Naive thymus-derived CD4-positive, alpha-beta T cell (primary cell): ENCODE results near the gene AUP1. TPM values are rescaled to one million over a fixed set of nuclear protein-coding genes. Genes with fewer than 3 reads are reported as not detected.

Experiments used
- ATAC-seq: fragments of 150-1000 bp; cut with Tn5 transposase; 2 replicates; pipeline ENCODE4 v1.10.0; 2021; ENCODE audit warnings: mild to moderate bottlenecking, moderate library complexity
- CTCF ChIA-PET: fragments of 350-600 bp; sonication (Branson Sonifier 250); formaldehyde crosslinking; loops from one replicate; lab custom pipeline; 2021; ENCODE audit warnings: antibody characterized with exemption; lab: Charles Lee
- POLR2A ChIA-PET: fragments of 350-600 bp; sonication (Branson Sonifier 250); formaldehyde crosslinking; loops from one replicate; lab custom pipeline; 2021; ENCODE audit warnings: antibody characterized with exemption, inconsistent platforms; lab: Charles Lee
- DNase-seq, 9 donors: peaks; one replicate each; pipeline versions ENCODE4 v3.0.0 to v3.0.0-alpha.2; 2020 to 2022; ENCODE audit warnings: mixed read lengths in 1 of 9
- H3K27ac ChIP-seq: one replicate; pipeline ENCODE4 v1.7.0; 2013; ENCODE audit warnings: mild to moderate bottlenecking, low read depth, low read length, moderate library complexity
- H3K27me3 ChIP-seq, 2 donors: one replicate each; pipeline ENCODE4 v1.7.0; 2013; ENCODE audit warnings: low read length in 2 of 2, mild to moderate bottlenecking in 2 of 2, moderate library complexity in 2 of 2; ENCODE audit not compliant: control insufficient read depth in 2 of 2, insufficient read depth in 2 of 2
- H3K36me3 ChIP-seq, 3 experiments: 1 replicate in 2 of 3; 2 replicates in 1 of 3; pipeline ENCODE4 v1.7.0; 2013; ENCODE audit warnings: low read length in 3 of 3, mild to moderate bottlenecking in 3 of 3, moderate library complexity in 1 of 3; ENCODE audit not compliant: insufficient read depth in 3 of 3, control insufficient read depth in 2 of 3
- H3K4me1 ChIP-seq, 2 donors: one replicate each; pipeline ENCODE4 v1.7.0; 2013; ENCODE audit warnings: low read length in 2 of 2, mild to moderate bottlenecking in 2 of 2, moderate library complexity in 1 of 2; ENCODE audit not compliant: control insufficient read depth in 2 of 2, insufficient read depth in 2 of 2
- H3K4me3 ChIP-seq: 2 replicates; pipeline ENCODE4 v1.7.0; 2013; ENCODE audit warnings: mild to moderate bottlenecking, low read length
- H3K9me3 ChIP-seq, 3 experiments: 1 replicate in 2 of 3; 2 replicates in 1 of 3; pipeline ENCODE4 v1.7.0; 2013; ENCODE audit warnings: low read length in 3 of 3; ENCODE audit not compliant: control insufficient read depth in 2 of 3
- H3K27ac Mint-ChIP-seq, 9 donors: one replicate each; pipeline ENCODE4 v1.8.0; 2020 to 2022; ENCODE audit warnings: mixed read lengths in 9 of 9, mild to moderate bottlenecking in 8 of 9, moderate library complexity in 5 of 9, inconsistent platforms in 2 of 9
- H3K27me3 Mint-ChIP-seq, 5 donors: one replicate each; pipeline ENCODE4 v1.8.0; 2021 to 2022; ENCODE audit warnings: mixed read lengths in 5 of 5, mild to moderate bottlenecking in 1 of 5
- H3K36me3 Mint-ChIP-seq, 5 donors: one replicate each; pipeline ENCODE4 v1.8.0; 2020 to 2022; ENCODE audit warnings: mixed read lengths in 5 of 5, mild to moderate bottlenecking in 3 of 5, inconsistent platforms in 1 of 5
- H3K4me1 Mint-ChIP-seq, 7 donors: one replicate each; pipeline ENCODE4 v1.8.0; 2020 to 2022; ENCODE audit warnings: mixed read lengths in 7 of 7, mild to moderate bottlenecking in 3 of 7, inconsistent platforms in 1 of 7
- H3K4me3 Mint-ChIP-seq, 10 donors: one replicate each; pipeline ENCODE4 v1.8.0; 2020 to 2022; ENCODE audit warnings: mild to moderate bottlenecking in 10 of 10, mixed read lengths in 10 of 10, moderate library complexity in 6 of 10, inconsistent platforms in 2 of 10
- H3K9me3 Mint-ChIP-seq, 11 donors: one replicate each; pipeline ENCODE4 v1.8.0; 2020 to 2022; ENCODE audit warnings: mixed read lengths in 11 of 11, mild to moderate bottlenecking in 4 of 11, inconsistent platforms in 1 of 11, moderate library complexity in 1 of 11
- intact Hi-C, 2 donors: fragments of 100-400 bp; cut with micrococcal nuclease; formaldehyde crosslinking; loops; one replicate each; pipeline ENCODE4 v1.15.1; 2023
- polyA plus RNA-seq, 2 donors: library from polyadenylated mRNA; unstranded; fragments of 300-500 nt; fragmentation: Illumina TruSeq; gene quantifications; one replicate each; pipeline ENCODE4 v1.2.3, GENCODE V29; 2021
- total RNA-seq, 6 experiments: library from RNA in 5 of 6; stranded (reverse) in 5 of 6; gene quantifications; 1 replicate in 5 of 6; 2 replicates in 1 of 6; pipeline ENCODE4 v1.2.3 and lab custom pipeline; 2021 to 2026

The AUP1 gene
- total and polyA plus RNA-seq, 7 experiments from 2014 or later, result 69.7 to 160 (median 139) TPM

GRCh38 chr2:74546004-74546403 is 16.5 kb upstream of the AUP1 start:
- intact Hi-C loops, result no loop called here
- ChIA-PET CTCF (no interaction called here), POLR2A (no interaction called here)
- H3K27ac Mint-ChIP-seq, result no peak overlapping the region
- DNase-seq, result no peak
- peaks cover 6 to 20% of the 10 kb centered on the region in 2 donors for H3K27me3 ChIP-seq
- H3K4me3 ChIP-seq, result no peak overlapping the region
- no peaks in the 10 kb centered on the region for H3K9me3 Mint-ChIP-seq
- H3K9me3 ChIP-seq, result no peaks in the 10 kb centered on the region
- peaks cover 0 to 13% of the 10 kb centered on the region in 2 donors for H3K4me1 ChIP-seq
- peaks cover 5 to 12% (median 12%) of the 10 kb centered on the region in 7 donors for H3K4me1 Mint-ChIP-seq
- no peak overlapping the region for H3K27ac ChIP-seq
- H3K4me3 Mint-ChIP-seq, result no peak overlapping the region
- no peaks in the 10 kb centered on the region for H3K36me3 ChIP-seq
- ATAC-seq, result no peak
- peaks cover 0 to 6% (median 0%) of the 10 kb centered on the region in 5 donors for H3K36me3 Mint-ChIP-seq
- peaks cover 45 to 65% (median 63%) of the 10 kb centered on the region in 5 donors for H3K27me3 Mint-ChIP-seq

- ChIA-PET CTCF (interaction anchor here (1.0 kb wide), 1 partner anchor 9 kb away, joined by 6 read pairs; no protein-coding TSS in a partner anchor), POLR2A (interaction anchor here (0.6 kb wide), 1 partner anchor 82 kb away, joined by 3 read pairs; no protein-coding TSS in a partner anchor)
- Histone ChIP-seq H3K27me3 (peaks cover 9 to 18% of the 10 kb centered on the region in 2 donors), H3K27ac (no peak overlapping the region), H3K36me3 (no peaks in the 10 kb centered on the region), H3K4me3 (no peak overlapping the region), H3K4me1 (peaks cover 0 to 12% of the 10 kb centered on the region in 2 donors), H3K9me3 (no peaks in the 10 kb centered on the region)
- DNase-seq (peak in 1 of 9 donors; percentile 14), ATAC-seq (no peak)
- Mint-ChIP-seq H3K36me3 (peaks cover 0 to 6% (median 0%) of the 10 kb centered on the region in 5 donors), H3K9me3 (no peaks in the 10 kb centered on the region), H3K27me3 (peaks cover 39 to 62% (median 52%) of the 10 kb centered on the region in 5 donors), H3K27ac (no peak overlapping the region), H3K4me1 (peaks cover 5 to 11% (median 9%) of the 10 kb centered on the region in 7 donors), H3K4me3 (no peak overlapping the region)
- intact Hi-C loops, result loop anchor here in 1 of 2 donors (1.0 kb wide), 1 partner anchor 61 kb away; the partner anchor contains the start of gene TTC31
Observed at GRCh38 chr2:74544634-74545033, 15.1 kb upstream of the AUP1 start.

- H3K9me3 ChIP-seq, result no peaks in the 10 kb centered on the region
- H3K27me3 ChIP-seq, result peaks cover 5 to 10% of the 10 kb centered on the region in 2 donors
- ATAC-seq (no peak), DNase-seq (no peak)
- CTCF ChIA-PET, result no interaction called here
- H3K36me3 Mint-ChIP-seq, result peaks cover 0 to under 1% (median 0%) of the 10 kb centered on the region in 5 donors
- no peak overlapping the region for H3K4me3 ChIP-seq
- no peaks in the 10 kb centered on the region for H3K36me3 ChIP-seq
- POLR2A ChIA-PET, result interaction anchor here (0.6 to 0.8 kb wide), 3 partner anchors 17 to 1131 kb away, joined by 3 to 5 read pairs (median 3); partner anchors contain the start of genes DQX1 and STAMBP
- no peaks in the 10 kb centered on the region for H3K9me3 Mint-ChIP-seq
- no peak overlapping the region for H3K4me3 Mint-ChIP-seq
- H3K4me1 Mint-ChIP-seq, result peaks cover 0 to 14% (median under 1%) of the 10 kb centered on the region in 7 donors
- intact Hi-C loops, result no loop called here
- peaks cover 46 to 55% (median 52%) of the 10 kb centered on the region in 5 donors for H3K27me3 Mint-ChIP-seq
- H3K27ac ChIP-seq, result no peak overlapping the region
- H3K4me1 ChIP-seq, result no peaks in the 10 kb centered on the region
- no peak overlapping the region for H3K27ac Mint-ChIP-seq
Observed at GRCh38 chr2:74542978-74543377, 13.5 kb upstream of the AUP1 start.

- H3K36me3 ChIP-seq, result no peaks in the 10 kb centered on the region
- Mint-ChIP-seq H3K27me3 (peaks cover 34 to 44% (median 36%) of the 10 kb centered on the region in 5 donors), H3K9me3 (no peaks in the 10 kb centered on the region), H3K4me3 (no peak overlapping the region), H3K4me1 (peaks cover 0 to 14% (median 0%) of the 10 kb centered on the region in 7 donors), H3K36me3 (no peaks in the 10 kb centered on the region), H3K27ac (no peak overlapping the region)
- H3K27ac ChIP-seq, result no peak overlapping the region
- intact Hi-C loops, result no loop called here
- H3K4me1 ChIP-seq, result no peaks in the 10 kb centered on the region
- H3K27me3 ChIP-seq, result peaks cover 3 to 5% of the 10 kb centered on the region in 2 donors
- DNase-seq (no peak), ATAC-seq (no peak)
- no peak overlapping the region for H3K4me3 ChIP-seq
- POLR2A ChIA-PET, result interaction anchor here (1.3 kb wide), 1 partner anchor 14 kb away, joined by 4 read pairs; the partner anchor contains the start of gene DQX1
- H3K9me3 ChIP-seq, result no peaks in the 10 kb centered on the region
- CTCF ChIA-PET, result interaction anchor here (1.1 kb wide), 1 partner anchor 11 kb away, joined by 3 read pairs; no protein-coding TSS in a partner anchor
Observed at GRCh38 chr2:74540291-74540690, 10.8 kb upstream of the AUP1 start.

- ATAC-seq, result no peak
- Mint-ChIP-seq H3K27ac (no peak overlapping the region), H3K9me3 (no peaks in the 10 kb centered on the region), H3K27me3 (peaks cover 25 to 41% (median 33%) of the 10 kb centered on the region in 5 donors), H3K4me1 (peaks cover 0 to 11% (median 0%) of the 10 kb centered on the region in 7 donors), H3K4me3 (no peak overlapping the region), H3K36me3 (no peaks in the 10 kb centered on the region)
- CTCF ChIA-PET, result interaction anchor here (0.6 kb wide), 1 partner anchor 55 kb away, joined by 3 read pairs; no protein-coding TSS in a partner anchor
- POLR2A ChIA-PET, result interaction anchor here (0.8 to 1.4 kb wide), 5 partner anchors 10 to 84 kb away, joined by 3 to 4 read pairs (median 3); partner anchors contain the start of genes AUP1, DQX1, HTRA2 and INO80B
- Histone ChIP-seq H3K27ac (no peak overlapping the region), H3K9me3 (no peaks in the 10 kb centered on the region), H3K36me3 (no peaks in the 10 kb centered on the region), H3K4me3 (no peak overlapping the region), H3K4me1 (no peaks in the 10 kb centered on the region), H3K27me3 (peaks cover 3 to 5% of the 10 kb centered on the region in 2 donors)
- intact Hi-C loops, result loop anchor here (10.0 kb wide), 3 partner anchors 204 to 714 kb away; partner anchors contain the start of gene STAMBP (in 1 of the 2)
- DNase-seq, result no peak
Observed at GRCh38 chr2:74538881-74539339, 9.4 kb upstream of the AUP1 start.

- CTCF ChIA-PET, result no interaction called here
- peaks cover 2 to 14% (median 3%) of the 10 kb centered on the region in 7 donors for H3K4me1 Mint-ChIP-seq
Observed at GRCh38 chr2:74537140-74537539, 7.6 kb upstream of the AUP1 start.

More at GRCh38 chr2:74537140-74537539, 7.6 kb upstream of the AUP1 start:
- Histone ChIP-seq H3K4me3 (no peak overlapping the region), H3K36me3 (peaks cover 0 to 13% (median 0%) of the 10 kb centered on the region in 3 experiments), H3K27me3 (peaks cover 3 to 5% of the 10 kb centered on the region in 2 donors), H3K9me3 (no peaks in the 10 kb centered on the region), H3K4me1 (no peaks in the 10 kb centered on the region), H3K27ac (no peak overlapping the region)
- no peaks in the 10 kb centered on the region for H3K9me3 Mint-ChIP-seq
- POLR2A ChIA-PET, result no interaction called here
- no peak for ATAC-seq
- H3K27ac Mint-ChIP-seq, result peak overlapping the region in 2 of 9 donors; percentile 11 to 31
- intact Hi-C loops, result loop anchor here (10.0 kb wide), 3 partner anchors 202 to 712 kb away; partner anchors contain the start of gene STAMBP (in 1 of the 2)
- peaks cover 0 to 6% (median 2%) of the 10 kb centered on the region in 5 donors for H3K36me3 Mint-ChIP-seq
- peaks cover 15 to 30% (median 19%) of the 10 kb centered on the region in 5 donors for H3K27me3 Mint-ChIP-seq
- DNase-seq, result no peak
- no peak overlapping the region for H3K4me3 Mint-ChIP-seq
